GM12874 (cell line): Measurements from ENCODE around the gene SLC22A4.

Experiments
- CTCF ChIP-seq: IDR thresholded peaks from 2 replicates; pipeline ENCODE4 v1.5.1; 2011; ENCODE audit warnings: low read depth, mild to moderate bottlenecking, control low read depth, low read length, moderate library complexity; ENCODE audit not compliant: insufficient read depth

Gene SLC22A4

GRCh38 chr5:132313366-132313765 lies 19.2 kb downstream of the SLC22A4 start:
- TF ChIP-seq CTCF: no peak

- TF ChIP-seq CTCF: no peak
Observed at GRCh38 chr5:132313961-132314432, 19.8 kb downstream of the SLC22A4 start.

- no peak for TF ChIP-seq CTCF
Observed at GRCh38 chr5:132315529-132316067, 21.4 kb downstream of the SLC22A4 start.

GRCh38 chr5:132319975-132320374 lies 25.8 kb downstream of the SLC22A4 start:
- TF ChIP-seq CTCF: no peak

GRCh38 chr5:132321109-132321721 lies 27.0 kb downstream of the SLC22A4 start:
- TF ChIP-seq CTCF: no peak

GRCh38 chr5:132322266-132322665 lies 28.1 kb downstream of the SLC22A4 start:
- TF ChIP-seq CTCF: no peak

GRCh38 chr5:132323202-132323601 lies 29.0 kb downstream of the SLC22A4 start:
- no peak for TF ChIP-seq CTCF

GRCh38 chr5:132325691-132326090 lies 31.5 kb downstream of the SLC22A4 start:
- TF ChIP-seq CTCF: no peak
